Osteocyte (in vitro differentiated cells): ENCODE measurements around the gene RAD23B. TPM values are rescaled to one million over a fixed set of nuclear protein-coding genes. Genes with fewer than 3 reads are reported as not detected.
A peak's percentile ranks its signal among the peaks of the same experiment; 100 is the strongest.

ENCODE experiments used
- DNase-seq: peaks from one replicate; pipeline ENCODE4 v3.0.0; 2021; ENCODE audit warnings: mixed read lengths; ENCODE audit not compliant: unreplicated experiment; ENCODE audit errors: extremely low spot score
- H3K27ac Mint-ChIP-seq: one replicate; pipeline ENCODE4 v1.8.0; 2021; ENCODE audit warnings: mild to moderate bottlenecking, mixed read lengths; ENCODE audit not compliant: unreplicated experiment
- H3K27me3 Mint-ChIP-seq: one replicate; pipeline ENCODE4 v1.8.0; 2021; ENCODE audit warnings: mixed read lengths; ENCODE audit not compliant: unreplicated experiment
- H3K36me3 Mint-ChIP-seq: one replicate; pipeline ENCODE4 v1.8.0; 2021; ENCODE audit warnings: mixed read lengths; ENCODE audit not compliant: unreplicated experiment
- H3K4me1 Mint-ChIP-seq: one replicate; pipeline ENCODE4 v1.8.0; 2021; ENCODE audit warnings: mixed read lengths; ENCODE audit not compliant: unreplicated experiment
- H3K4me3 Mint-ChIP-seq: one replicate; pipeline ENCODE4 v1.8.0; 2021; ENCODE audit warnings: mild to moderate bottlenecking, moderate library complexity, mixed read lengths; ENCODE audit not compliant: unreplicated experiment
- H3K9me3 Mint-ChIP-seq: one replicate; pipeline ENCODE4 v1.8.0; 2021; ENCODE audit warnings: mixed read lengths; ENCODE audit not compliant: unreplicated experiment
- total RNA-seq: library from RNA; stranded (reverse); gene quantifications from 2 replicates; pipeline ENCODE4 v1.2.1, GENCODE V29; 2021
- TF ChIP-seq, protein P1 (sequence below): fragments of 200-600 bp; sonication (generic); IDR thresholded peaks from 2 replicates; pipeline ENCODE4 v1.5.0; 2021; ENCODE audit warnings: antibody characterized with exemption, mild to moderate bottlenecking, moderate library complexity

The RAD23B gene
- total RNA-seq, 1 donor from 2014 or later = 125 TPM

GRCh38 chr9:107338911-107339659 is 56.0 kb downstream of the RAD23B start:
- H3K27me3 Mint-ChIP-seq = no peaks in the 10 kb centered on the region
- H3K9me3 Mint-ChIP-seq = no peaks in the 10 kb centered on the region
- TF ChIP-seq, protein P1, sequence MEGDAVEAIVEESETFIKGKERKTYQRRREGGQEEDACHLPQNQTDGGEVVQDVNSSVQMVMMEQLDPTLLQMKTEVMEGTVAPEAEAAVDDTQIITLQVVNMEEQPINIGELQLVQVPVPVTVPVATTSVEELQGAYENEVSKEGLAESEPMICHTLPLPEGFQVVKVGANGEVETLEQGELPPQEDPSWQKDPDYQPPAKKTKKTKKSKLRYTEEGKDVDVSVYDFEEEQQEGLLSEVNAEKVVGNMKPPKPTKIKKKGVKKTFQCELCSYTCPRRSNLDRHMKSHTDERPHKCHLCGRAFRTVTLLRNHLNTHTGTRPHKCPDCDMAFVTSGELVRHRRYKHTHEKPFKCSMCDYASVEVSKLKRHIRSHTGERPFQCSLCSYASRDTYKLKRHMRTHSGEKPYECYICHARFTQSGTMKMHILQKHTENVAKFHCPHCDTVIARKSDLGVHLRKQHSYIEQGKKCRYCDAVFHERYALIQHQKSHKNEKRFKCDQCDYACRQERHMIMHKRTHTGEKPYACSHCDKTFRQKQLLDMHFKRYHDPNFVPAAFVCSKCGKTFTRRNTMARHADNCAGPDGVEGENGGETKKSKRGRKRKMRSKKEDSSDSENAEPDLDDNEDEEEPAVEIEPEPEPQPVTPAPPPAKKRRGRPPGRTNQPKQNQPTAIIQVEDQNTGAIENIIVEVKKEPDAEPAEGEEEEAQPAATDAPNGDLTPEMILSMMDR = no peak
- no peak overlapping the region for H3K27ac Mint-ChIP-seq
- peaks cover 13% of the 10 kb centered on the region for H3K4me1 Mint-ChIP-seq
- H3K36me3 Mint-ChIP-seq = peaks cover 26% of the 10 kb centered on the region
- H3K4me3 Mint-ChIP-seq = no peak overlapping the region
- peak; percentile 46 for DNase-seq

- peaks cover 27% of the 10 kb centered on the region for H3K4me1 Mint-ChIP-seq
- no peaks in the 10 kb centered on the region for H3K9me3 Mint-ChIP-seq
- TF ChIP-seq, protein P1 = peak; percentile 87
- H3K36me3 Mint-ChIP-seq = peaks cover 15% of the 10 kb centered on the region
- DNase-seq = peak; percentile 90
- H3K27ac Mint-ChIP-seq = no peak overlapping the region
- H3K4me3 Mint-ChIP-seq = no peak overlapping the region
- H3K27me3 Mint-ChIP-seq = no peaks in the 10 kb centered on the region
These were observed 58.0 kb downstream of the RAD23B start for GRCh38 chr9:107340920-107341632.

DNA sequence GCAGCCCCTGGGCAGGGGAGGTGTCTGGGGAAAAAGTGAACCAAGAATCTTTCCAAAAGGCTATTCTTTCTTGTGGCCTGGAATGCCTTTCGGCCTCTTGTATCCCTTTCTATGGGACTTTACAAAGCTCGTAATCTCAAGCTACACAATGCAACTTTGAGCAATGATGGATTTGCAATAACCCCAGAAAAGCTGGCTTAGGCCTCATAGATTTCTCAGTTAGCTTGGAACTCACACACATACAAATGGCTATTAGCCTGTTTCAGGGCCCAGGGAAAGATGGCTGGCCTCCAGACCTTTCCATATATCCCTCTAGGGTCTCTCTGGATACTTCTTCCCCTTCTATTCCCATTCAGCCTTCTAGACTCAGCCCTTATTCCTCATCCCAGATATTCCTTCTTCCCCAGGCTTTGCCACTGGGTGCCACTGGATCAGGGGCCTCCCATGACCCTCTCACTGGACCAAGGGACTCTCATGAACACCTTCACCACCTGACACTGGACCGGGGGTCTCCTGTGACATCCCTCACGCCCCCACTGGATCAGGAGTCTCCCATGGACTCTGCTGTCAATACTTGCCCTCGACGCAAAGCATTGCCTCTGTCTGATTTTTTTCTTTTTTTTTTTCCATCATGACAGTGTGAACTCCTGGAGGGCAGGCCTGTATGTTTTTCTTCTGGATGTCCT is 59.5 kb downstream of the RAD23B start:
- DNase-seq = peak; percentile 67
- peaks cover 11% of the 10 kb centered on the region for H3K36me3 Mint-ChIP-seq
- no peak overlapping the region for H3K27ac Mint-ChIP-seq
- peaks cover 25% of the 10 kb centered on the region for H3K4me1 Mint-ChIP-seq
- TF ChIP-seq, protein P1 = no peak
- H3K9me3 Mint-ChIP-seq = no peaks in the 10 kb centered on the region
- H3K4me3 Mint-ChIP-seq = no peak overlapping the region
- no peaks in the 10 kb centered on the region for H3K27me3 Mint-ChIP-seq

GRCh38 chr9:107345327-107345726 is 62.2 kb downstream of the RAD23B start:
- no peak overlapping the region for H3K4me3 Mint-ChIP-seq
- H3K27me3 Mint-ChIP-seq = peaks cover 2% of the 10 kb centered on the region
- no peak overlapping the region for H3K27ac Mint-ChIP-seq
- TF ChIP-seq, protein P1 = no peak
- peak; percentile 36 for DNase-seq
- H3K4me1 Mint-ChIP-seq = peaks cover 17% of the 10 kb centered on the region
- peaks cover 4% of the 10 kb centered on the region for H3K36me3 Mint-ChIP-seq
- H3K9me3 Mint-ChIP-seq = no peaks in the 10 kb centered on the region

DNA sequence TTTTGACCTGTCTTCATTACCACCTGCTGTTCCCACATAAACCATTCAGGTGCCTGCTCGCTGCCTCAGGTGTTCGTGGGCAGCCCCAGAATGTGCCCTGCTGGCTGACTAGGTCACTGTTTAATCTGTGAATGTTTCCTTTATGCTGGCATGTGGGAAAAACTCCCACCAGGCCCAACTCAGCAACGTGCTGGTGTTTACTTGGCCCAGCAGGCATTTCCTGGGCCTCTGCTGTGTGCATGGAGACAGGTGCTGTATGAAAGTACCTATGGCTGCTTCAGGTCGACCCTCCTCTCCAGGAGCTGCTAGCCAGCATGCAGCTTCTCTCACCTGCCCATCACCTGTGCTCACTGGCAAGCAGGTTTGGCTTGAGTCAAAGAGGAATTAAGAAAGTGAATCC is 65.8 kb downstream of the RAD23B start:
- Mint-ChIP-seq H3K4me3 (no peak overlapping the region), H3K4me1 (peaks cover 14% of the 10 kb centered on the region), H3K9me3 (peaks cover 9% of the 10 kb centered on the region), H3K27me3 (peaks cover 28% of the 10 kb centered on the region), H3K27ac (no peak overlapping the region), H3K36me3 (no peaks in the 10 kb centered on the region)
- TF ChIP-seq, protein P1 = no peak
- peak; percentile 62 for DNase-seq
